Right hindlimb (tissue), 1 donor: Measurements from ENCODE around the gene BRD4.

Experiments used
- DNase-seq: peaks from one replicate; pipeline ENCODE4 v3.0.0-alpha.2; 2018

Gene BRD4

GRCh38 chr19:15222738-15223648 is 109.3 kb downstream of the BRD4 start:
- peak; percentile 98 for DNase-seq

GRCh38 chr19:15220833-15221232 is 111.5 kb downstream of the BRD4 start:
- no peak for DNase-seq

- DNase-seq = no peak
Observed at GRCh38 chr19:15218501-15218900, 113.8 kb downstream of the BRD4 start.

GRCh38 chr19:15216363-15216762 is 116.0 kb downstream of the BRD4 start:
- no peak for DNase-seq

GRCh38 chr19:15213715-15214381 is 118.5 kb downstream of the BRD4 start:
- DNase-seq = peak; percentile 81

- no peak for DNase-seq
Observed at GRCh38 chr19:15212711-15213110, 119.6 kb downstream of the BRD4 start.

GRCh38 chr19:15210323-15210781 is 122.0 kb downstream of the BRD4 start:
- no peak for DNase-seq

- no peak for DNase-seq
Observed at GRCh38 chr19:15201374-15202023, 130.8 kb downstream of the BRD4 start.

- DNase-seq = peak; percentile 58
Observed at GRCh38 chr19:15200553-15201364, 131.6 kb downstream of the BRD4 start, which contains the start of gene NOTCH3. Gene NOTCH3 (minus strand): TSS chr19:15200995. CDS start chr19:15200905, 90 bp downstream.

GRCh38 chr19:15199661-15200552 is 132.4 kb downstream of the BRD4 start:
- peak; percentile 90 for DNase-seq

- no peak for DNase-seq
Observed at GRCh38 chr19:15198951-15199660, 133.2 kb downstream of the BRD4 start.

GRCh38 chr19:15197942-15198341 is 134.4 kb downstream of the BRD4 start:
- peak; percentile 67 for DNase-seq

- DNase-seq = peak; percentile 86
Observed at GRCh38 chr19:15197275-15197941, 134.9 kb downstream of the BRD4 start.

GRCh38 chr19:15196360-15197005 is 135.9 kb downstream of the BRD4 start:
- DNase-seq = no peak

GRCh38 chr19:15195371-15196334 is 136.7 kb downstream of the BRD4 start:
- DNase-seq = peak; percentile 74

- peak; percentile 58 for DNase-seq
Observed at GRCh38 chr19:15194938-15195337, 137.4 kb downstream of the BRD4 start.

GRCh38 chr19:15191982-15192381 is 140.4 kb downstream of the BRD4 start:
- no peak for DNase-seq

- no peak for DNase-seq
Observed at GRCh38 chr19:15191514-15191913, 140.8 kb downstream of the BRD4 start.
